ENCODE data around the gene WWC2.
A peak's percentile ranks its signal among the peaks of the same experiment; 100 is the strongest.

The WWC2 gene

GRCh38 chr4:183261953-183262775, 163.1 kb downstream of the WWC2 start:
- peak; percentile 28 to 33 for DNase-seq

GRCh38 chr4:183262776-183263100, 163.7 kb downstream of the WWC2 start:
- DNase-seq: peak in 1 of 2 experiments; percentile 28

GRCh38 chr4:183263787-183264386, 164.8 kb downstream of the WWC2 start:
- no peak for DNase-seq

- DNase-seq: no peak
Observed at GRCh38 chr4:183264614-183265013, 165.6 kb downstream of the WWC2 start.

- no peak for DNase-seq
Observed at GRCh38 chr4:183266371-183266770, 167.3 kb downstream of the WWC2 start.

- DNase-seq: no peak
Observed at GRCh38 chr4:183268556-183268955, 169.5 kb downstream of the WWC2 start.

- DNase-seq: no peak
Observed at GRCh38 chr4:183272384-183272783, 173.3 kb downstream of the WWC2 start.

- no peak for DNase-seq
Observed at GRCh38 chr4:183276106-183276505, 177.0 kb downstream of the WWC2 start.

GRCh38 chr4:183284258-183284785, 185.3 kb downstream of the WWC2 start:
- DNase-seq: peak; percentile 24 to 58

- DNase-seq: no peak
Observed at GRCh38 chr4:183284965-183285364, 185.9 kb downstream of the WWC2 start.

GRCh38 chr4:183285886-183286285, 186.8 kb downstream of the WWC2 start:
- no peak for DNase-seq

GRCh38 chr4:183286590-183287308, 187.7 kb downstream of the WWC2 start:
- DNase-seq: no peak

- DNase-seq: no peak
Observed at GRCh38 chr4:183287309-183287659, 188.2 kb downstream of the WWC2 start.

GRCh38 chr4:183287677-183288076, 188.6 kb downstream of the WWC2 start:
- no peak for DNase-seq

- no peak for DNase-seq
Observed at GRCh38 chr4:183288955-183289354, 189.9 kb downstream of the WWC2 start.

- no peak for DNase-seq
Observed at GRCh38 chr4:183289688-183290087, 190.6 kb downstream of the WWC2 start.

- DNase-seq: peak; percentile 60 to 73
Observed at GRCh38 chr4:183291070-183291469, 192.0 kb downstream of the WWC2 start.

- no peak for DNase-seq
Observed at GRCh38 chr4:183295711-183296110, 196.7 kb downstream of the WWC2 start.

- no peak for DNase-seq
Observed at GRCh38 chr4:183297675-183298074, 198.6 kb downstream of the WWC2 start.

- DNase-seq: no peak
Observed at GRCh38 chr4:183299464-183299863, 200.4 kb downstream of the WWC2 start.

- no peak for DNase-seq
Observed at GRCh38 chr4:183300070-183300469, 201.0 kb downstream of the WWC2 start.

- no peak for DNase-seq
Observed at GRCh38 chr4:183300655-183301054, 201.6 kb downstream of the WWC2 start.

- no peak for DNase-seq
Observed at GRCh38 chr4:183303301-183303700, 204.2 kb downstream of the WWC2 start.

GRCh38 chr4:183304067-183304466, 205.0 kb downstream of the WWC2 start:
- DNase-seq: no peak
